HepG2 (cell line): ENCODE measurements around the gene TOM1L1. TPM values are rescaled to one million over a fixed set of nuclear protein-coding genes. Genes with fewer than 3 reads are reported as not detected.

ENCODE experiments used
- DMTF1 ChIP-seq: sonication (generic); formaldehyde crosslinking; IDR thresholded peaks from 2 replicates; pipeline ENCODE4 v1.4.0; 2020; ENCODE audit warnings: mild to moderate bottlenecking, missing genetic modification reagents
- FOSL1 ChIP-seq: sonication (generic); formaldehyde crosslinking; IDR thresholded peaks from 2 replicates; pipeline ENCODE4 v1.9.0; 2021; ENCODE audit warnings: missing genetic modification reagents, borderline replicate concordance
- GABPA ChIP-seq, 2 experiments: IDR thresholded peaks; 2 replicates each; pipeline ENCODE4 v1.6.1; 2011 to 2016; ENCODE audit warnings: low read depth in 2 of 2, low read length in 1 of 2, missing biosample characterization in 1 of 2, missing genetic modification characterization in 1 of 2
- GFI1 ChIP-seq: sonication (generic); formaldehyde crosslinking; IDR thresholded peaks from 2 replicates; pipeline ENCODE4 v1.5.0; 2020; ENCODE audit warnings: missing genetic modification reagents, mild to moderate bottlenecking, borderline replicate concordance
- HNF1A ChIP-seq, 2 experiments: sonication (generic) in 1 of 2; formaldehyde crosslinking in 1 of 2; IDR thresholded peaks; 2 replicates each; pipeline versions ENCODE4 v1.4.0 to v1.6.1; 2016 to 2020; ENCODE audit warnings: borderline replicate concordance in 1 of 2, low read depth in 1 of 2, mild to moderate bottlenecking in 1 of 2, missing genetic modification reagents in 1 of 2
- KDM4B ChIP-seq: sonication (generic); formaldehyde crosslinking; IDR thresholded peaks from 2 replicates; pipeline ENCODE4 v1.4.0; 2020; ENCODE audit warnings: missing genetic modification reagents
- RORA ChIP-seq: sonication (generic); formaldehyde crosslinking; IDR thresholded peaks from 2 replicates; pipeline ENCODE4 v1.5.0; 2020; ENCODE audit warnings: mild to moderate bottlenecking, missing genetic modification reagents, moderate library complexity
- TBX3 ChIP-seq: fragments of 450-650 bp; IDR thresholded peaks from 2 replicates; pipeline ENCODE4 v1.6.1; 2017; ENCODE audit warnings: antibody characterized with exemption, mild to moderate bottlenecking, inconsistent platforms, borderline replicate concordance
- TCF12 ChIP-seq, 2 experiments: fragments of 450-650 bp in 1 of 2; sonication (generic) in 1 of 2; formaldehyde crosslinking in 1 of 2; IDR thresholded peaks; 2 replicates each; pipeline versions ENCODE4 v1.6.1 to v1.8.0; 2017 to 2022; ENCODE audit warnings: antibody characterized with exemption in 1 of 2, mild to moderate bottlenecking in 1 of 2, missing genetic modification reagents in 1 of 2, moderate library complexity in 1 of 2
- ZBTB49 ChIP-seq: sonication (generic); formaldehyde crosslinking; IDR thresholded peaks from 2 replicates; pipeline ENCODE4 v1.4.0; 2020; ENCODE audit warnings: missing genetic modification reagents, borderline replicate concordance
- ZNF235 ChIP-seq: sonication (generic); formaldehyde crosslinking; IDR thresholded peaks from 2 replicates; pipeline ENCODE4 v1.8.1; 2023; ENCODE audit warnings: mild to moderate bottlenecking, missing genetic modification reagents, borderline replicate concordance
- ZNF337 ChIP-seq: sonication (generic); formaldehyde crosslinking; IDR thresholded peaks from 2 replicates; pipeline ENCODE4 v1.5.1; 2020; ENCODE audit warnings: missing genetic modification reagents, low read depth, mild to moderate bottlenecking, borderline replicate concordance
- ZNF432 ChIP-seq: sonication (generic); formaldehyde crosslinking; IDR thresholded peaks from 2 replicates; pipeline ENCODE4 v1.5.0; 2020; ENCODE audit warnings: missing genetic modification reagents, mild to moderate bottlenecking, borderline replicate concordance
- ZNF513 ChIP-seq: sonication (generic); formaldehyde crosslinking; conservative IDR thresholded peaks from 2 replicates; pipeline ENCODE4 v1.5.0; 2020; ENCODE audit warnings: missing genetic modification reagents
- ZNF674 ChIP-seq: sonication (generic); formaldehyde crosslinking; IDR thresholded peaks from 2 replicates; pipeline ENCODE4 v1.5.0; 2020; ENCODE audit warnings: low read depth, mild to moderate bottlenecking, missing genetic modification reagents
- ZNF780A ChIP-seq: sonication (generic); formaldehyde crosslinking; IDR thresholded peaks from 2 replicates; pipeline ENCODE4 v1.8.0; 2022; ENCODE audit warnings: mild to moderate bottlenecking, missing genetic modification reagents, moderate library complexity
- polyA plus RNA-seq, 8 experiments: library from polyadenylated mRNA; depleted of rRNA in 3 of 8; stranded (reverse) in 7 of 8; unstranded in 1 of 8; fragments of >200 nt; fragmentation: Illumina TruSeq in 4 of 8; extraction: Trizol in 4 of 8; gene quantifications; 2 replicates each; pipeline versions ENCODE4 v1.2.1 to v1.2.3, GENCODE V29; 2011 to 2016; ENCODE audit warnings: low read depth in 4 of 8, missing spikeins in 1 of 8, mixed read lengths in 1 of 8; ENCODE audit not compliant: insufficient read depth in 1 of 8
- total RNA-seq, 5 experiments: library from RNA; depleted of rRNA; stranded (reverse); fragments of >200 nt; fragmentation: Illumina TruSeq; extraction: Trizol; gene quantifications; 2 replicates each; pipeline ENCODE4 v1.2.3, GENCODE V29; 2016; ENCODE audit warnings: low read depth in 1 of 5

TOM1L1 gene
- total and polyA plus RNA-seq, 2 of the 13 experiments (the other 11 are each of a cell fraction or from before 2014, with no cell fraction given), result 45.3 to 51.3 TPM

- TF ChIP-seq HNF1A (IDR thresholded peaks at IDR 0.05; ENCODE audit: low read depth), result peak; percentile 86
- TF ChIP-seq HNF1A (CRISPR knock-in tag; IDR thresholded peaks at IDR 0.05; ENCODE audit: borderline replicate concordance), result peak; percentile 82
- no peak for TF ChIP-seq ZNF674 (CRISPR knock-in tag)
- TF ChIP-seq ZBTB49 (CRISPR knock-in tag), result peak; percentile 3; the same call in 1 of the 2 replicates
- no peak for TF ChIP-seq ZNF337
- TF ChIP-seq GFI1, result no peak
- no peak for TF ChIP-seq DMTF1 (CRISPR knock-in tag)
- TF ChIP-seq ZNF780A (CRISPR knock-in tag), result no peak
- TF ChIP-seq ZNF432 (CRISPR knock-in tag), result no peak
- TF ChIP-seq RORA (CRISPR knock-in tag), result no peak
- TF ChIP-seq KDM4B (CRISPR knock-in tag), result no peak
- no peak for TF ChIP-seq TBX3
- TF ChIP-seq FOSL1 (CRISPR knock-in tag), result no peak
- TF ChIP-seq ZNF235 (CRISPR knock-in tag), result no peak
- TF ChIP-seq GABPA (IDR thresholded peaks at IDR 0.05; ENCODE audit: low read depth, low read length), result no peak
- TF ChIP-seq GABPA (CRISPR knock-in tag; IDR thresholded peaks at IDR 0.05; ENCODE audit: low read depth), result no peak; the same call in 1 of the 2 replicates
- no peak for TF ChIP-seq ZNF513 (CRISPR knock-in tag)
- no peak for TF ChIP-seq TCF12 (IDR thresholded peaks at IDR 0.05)
- TF ChIP-seq TCF12 (CRISPR knock-in tag; IDR thresholded peaks at IDR 0.05), result 0 out of 2 replicates have a peak, but pooled peaks have one; percentile 1
Measured at GRCh38 chr17:54967621-54968261, 67.1 kb downstream of the TOM1L1 start (continued).
